OCI-LY3 (cell line): ENCODE results near the gene MLH1.

Source experiments
- CTCF ChIP-seq: fragments of 200-600, 300-600 bp; sonication (generic); IDR thresholded peaks from 2 replicates; pipeline ENCODE4 v1.5.1; 2014; ENCODE audit warnings: antibody characterized with exemption, low read length, low read depth
- EZH2phosphoT487 ChIP-seq: fragments of 200-600 bp; shearing (Covaris generic); IDR thresholded peaks from 2 replicates; pipeline ENCODE4 v1.6.1; 2018; ENCODE audit warnings: antibody characterized with exemption, mixed run types, low read depth

- no peak for TF ChIP-seq CTCF
- no peak for TF ChIP-seq EZH2phosphoT487
These were observed 37.2 kb upstream of the MLH1 start for GRCh38 chr3:36956155-36956554.
